ENCODE results near the gene CDC45.
"Not testable (repeated sequence)": the region's sequence is repeated elsewhere in the genome, so short reads cannot be mapped to it uniquely, and the experiment has no call there.

The CDC45 gene

DNA sequence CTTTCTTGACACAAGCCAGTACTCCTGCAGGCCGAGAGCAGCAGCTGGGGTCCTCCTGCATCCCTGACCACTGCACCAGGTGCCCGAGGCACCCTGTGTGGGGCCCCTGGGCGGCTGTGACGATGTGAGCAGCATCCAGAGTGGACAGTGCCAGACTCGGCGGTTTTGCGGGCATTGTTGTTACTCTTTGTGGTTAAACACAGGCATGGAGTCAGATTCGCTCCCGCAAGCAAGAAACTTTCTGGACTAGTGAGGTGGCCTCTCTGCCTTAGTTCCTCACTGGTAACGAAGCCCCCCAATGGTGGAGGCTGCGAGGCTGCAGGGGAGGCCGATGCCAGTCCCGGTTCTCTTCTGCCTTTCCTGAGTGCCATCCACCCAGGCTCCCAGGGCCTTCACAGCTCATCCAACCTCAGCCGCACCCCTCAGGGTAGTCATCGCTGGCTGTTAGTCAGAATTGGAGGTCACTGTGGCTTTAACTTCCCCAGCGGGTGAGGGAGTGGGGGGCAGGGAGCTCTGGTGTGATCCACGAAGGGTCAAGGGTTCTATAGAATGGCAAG lies 48.2 kb downstream of the CDC45 start:
- no peak for DNase-seq (ENCODE audit: low read depth, low spot score)

DNA sequence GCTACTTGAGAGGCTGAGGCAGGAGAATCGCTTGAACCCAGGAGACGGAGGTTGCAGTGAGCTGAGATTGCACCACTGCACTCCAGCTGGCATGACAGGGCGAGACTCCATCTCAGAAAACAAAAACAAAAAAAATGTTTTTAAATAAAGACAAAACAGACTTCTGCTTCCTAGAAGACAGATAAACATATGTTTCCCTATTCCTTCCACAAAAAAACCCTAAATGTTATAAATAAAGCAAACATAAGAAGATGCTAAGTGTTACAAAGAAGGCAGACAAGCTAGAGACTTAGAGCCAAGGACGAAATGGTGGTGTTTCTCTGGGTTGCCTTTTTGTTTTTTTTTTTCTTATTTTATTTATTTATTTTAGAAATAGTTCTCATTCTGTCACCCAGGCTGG lies 50.1 kb downstream of the CDC45 start:
- DNase-seq (ENCODE audit: low read depth, low spot score): no peak

DNA sequence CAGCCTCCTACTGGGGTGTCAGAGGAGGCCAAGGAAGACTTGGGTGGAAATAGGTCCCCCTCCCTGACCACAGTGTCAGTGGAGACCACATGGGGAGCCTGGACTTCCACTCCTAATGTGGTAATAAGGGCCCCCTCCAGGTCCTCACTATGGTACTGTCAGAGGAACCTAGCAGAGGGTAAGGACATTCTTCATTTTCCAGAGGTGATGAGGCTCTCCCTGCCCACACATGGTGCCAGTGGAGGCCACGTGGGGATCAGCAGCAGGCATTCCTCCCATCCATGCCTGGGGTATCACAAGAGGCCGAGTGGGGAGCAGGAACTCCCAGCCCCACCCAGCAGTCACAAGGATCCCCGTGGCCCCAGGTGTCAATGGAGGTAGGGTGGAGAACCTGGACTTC lies 51.0 kb downstream of the CDC45 start:
- no peak for DNase-seq (ENCODE audit: low read depth, low spot score)

DNA sequence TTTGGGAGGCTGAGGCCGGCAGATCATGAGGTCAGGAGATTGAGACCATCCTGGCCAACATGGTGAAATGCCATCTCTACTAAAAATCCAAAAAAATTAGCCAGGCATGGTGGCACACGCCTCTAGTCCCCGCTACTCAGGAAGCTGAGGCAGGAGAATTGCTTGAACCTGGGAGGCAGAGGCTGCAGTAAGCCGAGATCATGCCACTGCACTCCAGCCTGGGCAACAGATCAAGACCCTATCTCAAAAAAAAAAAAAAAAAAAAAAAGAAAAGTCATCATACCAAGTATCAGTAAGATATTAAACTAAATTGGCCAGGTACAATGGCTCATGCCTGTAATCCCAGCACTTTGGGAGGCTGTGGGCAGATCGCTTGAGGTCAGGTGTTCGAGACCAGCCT lies 51.6 kb downstream of the CDC45 start:
- not testable (repeated sequence) for DNase-seq (ENCODE audit: low read depth, low spot score)

DNA sequence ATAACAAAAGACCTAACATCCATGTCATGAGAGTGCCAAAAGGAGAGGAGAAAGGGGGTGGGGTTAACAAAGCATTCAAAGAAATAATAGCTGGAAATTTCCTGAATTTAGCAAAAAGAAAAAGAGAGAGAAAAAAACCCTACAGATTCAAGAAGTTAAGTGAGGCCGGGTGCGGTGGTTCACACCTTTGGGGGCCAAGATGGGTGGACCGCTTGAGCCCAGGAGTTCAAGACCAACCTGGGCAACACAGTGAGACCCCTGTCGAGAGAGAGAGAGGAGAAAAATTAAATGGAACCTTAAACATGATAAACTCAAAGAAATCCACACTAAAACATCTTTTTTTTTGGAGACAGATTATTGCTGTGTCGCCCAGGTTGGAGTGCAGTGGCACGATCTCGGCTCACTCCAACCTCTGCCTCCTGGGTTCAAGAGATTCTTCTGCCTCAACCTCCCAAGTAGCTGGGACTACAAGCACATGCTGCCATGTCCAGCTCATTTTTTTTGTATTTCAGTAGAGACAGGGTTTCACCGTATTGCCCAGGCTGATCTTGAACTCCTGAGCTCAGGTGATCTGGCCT lies 53.4 kb downstream of the CDC45 start:
- DNase-seq (ENCODE audit: low read depth, low spot score): no peak

DNA sequence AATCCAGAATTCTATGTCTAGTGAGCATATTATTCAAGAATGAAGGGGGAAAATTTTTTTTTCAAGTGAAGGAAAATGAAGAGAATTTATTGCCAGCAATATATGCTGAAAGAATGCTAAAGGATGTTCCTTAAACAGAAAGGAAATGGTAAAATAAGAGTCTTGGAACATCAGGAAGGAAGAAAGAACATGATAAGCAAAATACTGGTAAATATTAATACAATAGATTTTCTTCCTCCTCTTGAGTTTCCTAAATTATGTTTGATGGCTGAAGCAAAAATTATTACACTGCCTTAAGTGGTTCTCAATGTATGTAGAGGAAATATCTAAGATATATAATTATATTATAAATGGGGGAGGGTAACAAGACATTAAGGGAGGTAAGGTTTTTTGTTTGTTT lies 54.1 kb downstream of the CDC45 start:
- DNase-seq (ENCODE audit: low read depth, low spot score): no peak

DNA sequence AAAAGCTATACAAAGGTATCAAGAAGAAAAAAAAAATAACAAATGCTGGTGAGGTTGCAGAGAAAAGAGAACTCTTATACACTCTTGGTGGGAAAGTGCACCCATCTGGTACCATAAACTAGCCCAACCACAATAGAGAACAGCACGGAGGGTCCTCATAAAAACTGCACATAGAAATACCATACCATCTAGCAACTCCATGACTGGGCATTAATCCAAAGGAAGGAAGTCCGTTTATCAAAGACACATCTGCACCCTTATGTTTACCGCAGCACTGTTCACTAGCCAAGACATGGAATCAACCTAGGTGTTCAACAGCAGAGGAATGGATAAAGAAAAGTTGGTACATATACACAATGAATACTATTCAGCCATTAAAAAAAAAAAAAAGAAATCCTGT lies 55.3 kb downstream of the CDC45 start:
- no peak for DNase-seq (ENCODE audit: low read depth, low spot score)

DNA sequence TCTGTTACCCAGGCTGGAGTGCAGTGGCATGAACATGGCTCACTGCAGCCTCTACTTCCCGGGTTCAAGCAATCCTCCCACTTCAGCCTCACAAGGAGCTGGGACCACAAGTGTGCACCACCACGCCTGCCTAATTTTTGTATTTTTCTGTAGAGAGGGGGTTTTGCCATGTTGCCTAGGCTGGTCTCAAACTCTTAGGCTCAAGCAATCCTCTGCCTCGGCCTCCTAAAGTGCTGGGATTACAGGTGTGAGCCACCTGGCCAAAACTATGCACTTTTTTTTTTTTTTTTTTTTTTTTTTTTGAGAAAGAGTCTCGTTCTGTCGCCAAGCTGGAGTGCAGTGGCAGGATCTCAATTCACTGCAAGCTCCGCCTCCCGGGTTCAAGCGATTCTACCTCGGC lies 56.8 kb downstream of the CDC45 start:
- DNase-seq (ENCODE audit: low read depth, low spot score): no peak

DNA sequence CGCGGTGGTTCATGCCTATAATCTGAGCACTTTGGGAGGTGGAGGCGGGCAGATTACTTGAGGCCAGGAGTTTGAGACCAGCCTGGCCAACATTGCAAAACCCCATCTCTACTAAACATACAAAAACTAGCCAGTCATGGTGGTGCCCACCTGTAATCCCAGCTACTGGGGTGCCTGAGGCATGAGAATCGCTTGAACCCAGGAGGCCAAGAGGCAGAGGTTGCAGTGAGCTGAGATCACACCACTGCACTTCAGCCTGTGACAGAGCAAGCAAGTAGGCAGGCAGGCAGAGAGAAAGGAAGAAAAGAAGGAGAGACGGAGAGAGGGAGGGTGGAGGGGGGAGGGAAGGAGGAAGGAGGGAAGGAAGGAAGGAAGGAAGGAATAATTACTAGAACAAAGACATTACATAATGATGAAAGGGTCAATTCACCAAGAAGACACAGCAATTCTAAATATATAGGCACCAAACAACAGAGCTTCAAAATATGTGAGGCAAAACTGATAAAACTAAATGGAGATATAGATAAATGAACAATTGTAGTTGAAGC lies 58.3 kb downstream of the CDC45 start:
- DNase-seq (ENCODE audit: low read depth, low spot score): no peak

DNA sequence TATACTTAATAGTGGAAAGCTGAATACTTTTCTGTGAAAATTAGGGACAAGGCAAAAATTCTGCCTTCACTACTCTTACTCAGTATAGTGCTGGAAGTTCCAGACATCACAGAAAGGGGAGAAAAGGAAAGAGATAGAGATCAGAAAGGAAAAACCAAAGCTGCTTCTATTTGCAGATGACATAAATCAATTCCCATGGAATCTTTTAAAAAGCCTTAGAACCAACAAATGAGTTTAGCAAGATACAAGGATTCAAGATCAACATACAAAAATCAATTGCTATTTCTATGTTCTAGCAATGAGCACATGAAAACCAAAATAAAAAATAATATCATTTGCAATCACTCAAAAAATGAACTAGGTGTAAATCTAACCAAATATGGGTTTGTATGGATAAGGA lies 60.7 kb downstream of the CDC45 start:
- DNase-seq (ENCODE audit: low read depth, low spot score): no peak

DNA sequence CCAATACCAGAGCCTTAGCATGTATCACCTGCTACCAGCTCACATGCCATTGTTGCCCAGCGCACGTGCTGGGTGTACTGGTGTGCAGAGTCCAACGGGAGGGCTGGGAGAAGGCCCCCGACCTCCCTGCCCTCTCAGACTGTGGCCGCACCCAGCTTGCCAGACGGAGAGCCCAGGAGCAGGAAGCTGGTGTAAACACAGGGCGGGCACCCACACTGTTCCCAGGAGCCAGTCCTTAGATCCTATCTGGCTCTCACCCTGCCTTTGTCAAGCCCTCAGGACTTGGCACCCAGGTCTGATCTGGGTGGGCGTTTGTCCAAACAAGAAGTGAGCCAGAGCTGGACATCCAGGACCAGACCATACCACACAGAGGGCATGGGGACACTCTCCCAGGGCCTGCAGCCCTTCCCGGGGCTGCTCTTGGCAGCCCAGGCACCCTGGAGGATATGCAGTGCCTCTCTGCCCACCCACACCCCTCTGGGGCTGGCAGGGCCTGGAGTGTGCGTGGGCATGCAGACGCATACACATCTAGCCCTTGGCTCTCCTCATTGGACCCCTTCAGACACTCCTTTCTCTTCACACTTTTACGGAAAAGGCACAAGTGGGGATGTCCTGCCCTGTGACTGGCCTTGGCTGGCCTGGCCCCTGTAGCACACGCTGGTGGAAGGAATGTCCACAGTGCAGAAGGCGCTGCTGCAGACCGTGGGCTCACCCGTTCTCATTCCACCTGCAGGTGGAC lies 64.4 kb downstream of the CDC45 start:
- DNase-seq (ENCODE audit: low read depth, low spot score): no peak

DNA sequence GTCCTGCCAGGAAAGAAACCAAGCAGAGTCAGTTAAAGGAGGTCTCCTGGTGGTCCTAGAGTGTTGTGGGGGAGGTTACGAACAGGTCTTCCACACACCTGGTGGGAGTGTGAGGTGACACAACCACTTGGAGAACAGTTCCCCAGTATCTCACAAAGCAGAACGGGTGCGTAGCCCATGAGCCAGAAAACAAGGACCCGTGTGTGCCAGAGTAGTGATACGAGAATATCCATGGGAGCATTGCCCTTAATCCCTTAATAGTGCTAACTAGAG lies 66.2 kb downstream of the CDC45 start:
- no peak for DNase-seq (ENCODE audit: low read depth, low spot score)

DNA sequence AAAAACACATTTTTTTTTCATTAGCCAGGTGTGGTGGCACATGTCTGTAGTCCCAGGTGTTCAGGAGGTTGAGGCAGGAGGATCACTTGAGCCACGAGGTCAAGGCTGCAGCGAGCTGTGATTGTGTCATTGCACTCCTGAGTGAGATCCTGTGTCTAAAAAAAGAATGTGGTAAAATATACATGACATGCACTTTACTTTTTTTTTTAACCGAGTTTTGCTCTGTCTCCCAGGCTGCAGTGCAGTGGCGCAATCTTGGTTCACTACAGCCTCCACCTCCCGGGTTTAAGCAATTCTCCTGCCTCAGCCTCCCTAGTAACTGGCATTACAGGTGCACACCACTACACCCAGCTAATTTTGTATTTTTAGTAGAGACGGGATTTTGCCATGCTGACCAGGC lies 67.0 kb downstream of the CDC45 start:
- no peak for DNase-seq (ENCODE audit: low read depth, low spot score)

DNA sequence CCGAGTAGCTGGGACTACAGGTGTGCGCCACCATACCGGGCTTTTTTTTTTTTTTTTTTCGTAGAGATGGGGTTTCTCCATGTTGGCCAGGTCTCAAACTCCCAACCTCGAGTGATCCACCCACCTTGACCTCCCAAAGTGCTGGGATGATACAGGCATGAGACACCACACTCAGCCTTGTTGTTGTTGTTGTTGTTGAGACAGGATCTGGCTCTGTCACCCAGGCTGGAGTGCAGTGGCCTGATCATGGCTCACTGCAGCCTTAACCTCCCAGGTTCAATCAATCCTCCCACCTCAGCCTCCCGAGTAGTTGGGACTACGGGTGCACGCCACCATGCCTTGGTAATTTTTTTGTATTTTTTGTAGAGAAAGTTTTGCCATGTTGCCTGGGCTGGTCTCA lies 67.9 kb downstream of the CDC45 start:
- DNase-seq (ENCODE audit: low read depth, low spot score): no peak

DNA sequence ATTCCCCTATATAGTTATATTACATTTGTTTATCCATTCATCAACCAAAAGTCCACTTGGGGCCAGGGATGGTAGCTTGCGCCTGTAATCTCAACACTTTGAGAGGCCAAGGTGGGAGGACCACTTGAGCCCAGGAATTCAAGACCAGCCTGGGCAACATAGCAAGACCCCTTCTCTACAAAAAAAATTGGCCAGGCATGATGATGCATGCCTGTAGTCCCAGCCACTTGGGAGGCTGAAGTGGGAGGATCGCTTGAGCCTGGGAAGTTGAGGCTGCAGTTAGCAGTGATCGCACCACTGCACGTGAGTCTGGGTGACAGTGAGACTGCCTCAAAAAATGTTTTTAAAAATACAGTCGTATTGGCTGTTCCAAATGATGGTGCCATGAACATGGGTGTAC lies 68.7 kb downstream of the CDC45 start:
- not testable (repeated sequence) for DNase-seq (ENCODE audit: low read depth, low spot score)

DNA sequence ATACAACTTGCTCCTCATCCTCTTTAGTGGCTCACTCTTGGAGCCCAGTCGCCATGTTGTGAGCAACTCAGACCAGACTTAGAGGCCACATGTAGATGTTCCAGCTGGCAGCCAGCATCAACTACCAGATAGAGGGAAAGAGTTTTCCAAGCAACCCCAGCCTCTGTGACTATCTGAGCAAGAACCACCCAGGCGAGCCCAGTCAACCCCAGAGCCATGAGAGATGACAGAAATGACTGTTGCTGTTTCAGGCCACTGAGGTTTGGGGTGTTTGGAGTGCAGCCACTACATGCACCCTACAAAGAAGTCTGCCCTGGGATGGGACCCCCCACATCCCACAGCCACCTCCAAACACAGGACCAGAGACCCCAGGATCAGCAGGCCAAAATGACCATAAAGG lies 69.2 kb downstream of the CDC45 start:
- no peak for DNase-seq (ENCODE audit: low read depth, low spot score)

DNA sequence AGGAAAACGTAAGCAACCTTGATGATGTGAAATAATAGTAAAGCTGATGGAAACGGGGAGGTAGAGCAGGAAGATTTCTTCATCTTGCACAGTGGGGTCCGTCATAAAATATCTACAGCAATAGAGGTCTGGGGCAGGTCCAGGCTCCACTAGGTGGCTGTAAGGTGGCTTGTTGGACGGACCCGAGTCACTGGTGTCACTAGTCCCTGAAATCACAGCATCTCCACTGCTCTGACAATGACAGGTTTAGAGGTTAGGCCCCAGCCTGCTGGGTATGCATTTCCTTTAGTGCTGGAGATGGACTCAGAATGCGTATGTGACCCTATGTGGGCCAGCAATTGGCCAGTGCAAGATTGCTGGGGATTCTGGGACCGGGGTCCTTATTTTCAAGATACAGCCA lies 69.7 kb downstream of the CDC45 start:
- no peak for DNase-seq (ENCODE audit: low read depth, low spot score)

DNA sequence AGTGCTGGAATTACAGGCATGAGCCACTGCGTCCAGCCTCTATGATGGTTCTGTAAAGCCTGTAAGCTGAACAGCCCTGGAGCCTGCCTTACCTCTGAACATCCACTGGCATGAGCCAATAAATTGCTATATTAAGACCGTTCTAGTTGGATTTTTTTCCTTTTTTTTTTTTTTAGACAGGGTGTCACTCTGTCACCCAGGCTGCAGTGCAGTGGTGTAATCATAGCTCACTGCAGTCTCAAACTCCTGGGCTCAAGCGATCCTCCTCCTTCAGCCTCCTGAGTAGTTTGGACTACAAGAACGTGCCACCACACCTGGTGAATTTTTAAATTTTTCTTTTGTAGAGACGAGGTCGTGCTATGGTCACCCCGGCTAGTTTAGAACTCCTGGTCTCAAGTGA lies 70.7 kb downstream of the CDC45 start:
- DNase-seq (ENCODE audit: low read depth, low spot score): no peak

DNA sequence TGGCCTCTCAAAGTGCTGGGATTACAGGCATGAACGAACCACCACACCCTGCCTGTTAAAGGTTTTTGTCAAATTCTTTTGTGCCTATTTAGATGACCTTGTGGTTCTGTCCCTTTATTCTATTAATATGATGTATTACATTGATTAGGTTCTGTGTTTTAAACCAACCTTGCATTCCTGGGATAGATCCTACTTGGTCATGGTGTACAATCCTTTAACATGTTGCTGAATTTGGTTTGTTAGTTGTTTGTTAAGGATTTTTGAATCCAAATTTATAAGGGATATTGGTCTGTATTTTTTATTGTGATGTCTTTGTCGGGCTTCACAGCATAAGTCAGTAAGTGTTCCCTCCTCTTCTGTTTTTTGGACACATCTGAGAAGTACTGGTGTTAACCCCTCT lies 73.5 kb downstream of the CDC45 start:
- no peak for DNase-seq (ENCODE audit: low read depth, low spot score)

DNA sequence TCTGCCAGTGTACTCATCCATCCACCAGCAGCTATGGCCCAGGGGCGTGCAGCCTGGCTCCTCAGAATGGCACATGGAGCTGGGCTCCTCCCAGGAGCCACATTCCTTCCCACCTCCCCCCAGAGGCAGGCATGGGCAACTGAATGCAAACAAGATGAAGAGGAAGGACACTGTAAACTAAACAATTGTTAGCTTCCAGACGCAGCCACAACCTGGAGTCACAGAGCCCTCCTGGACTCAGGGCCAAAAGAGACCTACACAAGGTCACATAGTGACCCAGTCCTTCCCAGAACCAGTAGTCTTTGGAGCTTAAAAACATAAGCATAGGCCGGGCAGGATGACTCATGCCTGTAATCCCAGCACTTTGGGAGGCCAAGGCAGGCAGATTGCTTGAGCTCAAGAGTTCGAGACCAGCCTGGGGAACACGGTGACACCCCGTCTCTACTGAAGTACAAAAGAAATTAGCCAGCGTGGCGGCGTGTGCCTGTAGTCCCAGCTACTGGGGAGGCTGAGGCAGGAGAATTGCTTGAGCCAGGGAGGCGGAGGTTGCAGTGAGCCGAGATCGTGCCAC lies 75.2 kb downstream of the CDC45 start:
- DNase-seq (ENCODE audit: low read depth, low spot score): no peak

DNA sequence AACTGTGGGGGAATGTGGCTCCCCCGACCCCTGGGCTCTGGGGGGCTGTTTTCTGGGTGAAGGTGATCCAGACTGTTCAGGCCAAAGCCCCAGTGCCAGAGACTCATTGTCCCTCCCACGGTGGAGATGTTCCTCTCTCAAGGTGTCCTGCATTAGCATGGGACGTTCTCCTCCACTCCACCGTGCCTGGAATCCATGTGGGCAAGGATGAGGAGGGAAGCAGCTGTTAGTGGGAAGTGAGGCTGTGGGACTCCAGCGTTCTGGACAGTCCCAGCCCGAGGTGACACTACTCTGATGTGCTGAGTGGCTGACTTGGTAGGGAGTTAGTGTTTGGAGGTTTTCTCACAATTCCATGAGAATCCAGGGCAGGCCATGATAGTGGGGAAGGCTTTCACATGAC lies 75.9 kb downstream of the CDC45 start:
- DNase-seq (ENCODE audit: low read depth, low spot score): no peak

DNA sequence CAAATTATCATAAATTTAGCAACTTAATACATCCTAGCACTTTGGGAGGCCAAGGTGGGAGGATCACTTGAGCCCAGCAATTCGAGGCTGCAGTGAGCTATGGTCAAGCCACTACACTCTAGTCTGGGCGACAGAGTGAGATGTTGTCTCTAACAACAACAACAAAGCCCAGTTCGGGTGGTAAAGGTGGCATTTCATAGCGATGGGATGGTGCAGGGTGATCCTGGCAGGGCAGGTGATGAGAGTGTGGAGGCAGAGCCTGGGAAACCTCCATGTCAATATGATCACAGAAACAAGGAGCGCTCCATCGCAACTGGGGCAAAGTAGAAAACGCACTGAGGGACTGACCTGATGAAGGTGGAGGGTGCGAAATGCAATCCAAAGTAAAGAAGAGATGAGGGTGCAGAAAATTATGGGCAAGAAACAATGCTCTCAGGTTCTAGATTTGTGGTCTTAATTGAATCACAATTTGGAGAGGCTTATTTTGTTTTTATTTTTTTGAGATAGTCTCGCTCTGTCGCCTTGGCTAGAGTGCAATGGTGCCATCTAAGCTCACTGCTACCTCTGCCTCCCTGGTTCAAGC lies 77.3 kb downstream of the CDC45 start:
- no peak for DNase-seq (ENCODE audit: low read depth, low spot score)

DNA sequence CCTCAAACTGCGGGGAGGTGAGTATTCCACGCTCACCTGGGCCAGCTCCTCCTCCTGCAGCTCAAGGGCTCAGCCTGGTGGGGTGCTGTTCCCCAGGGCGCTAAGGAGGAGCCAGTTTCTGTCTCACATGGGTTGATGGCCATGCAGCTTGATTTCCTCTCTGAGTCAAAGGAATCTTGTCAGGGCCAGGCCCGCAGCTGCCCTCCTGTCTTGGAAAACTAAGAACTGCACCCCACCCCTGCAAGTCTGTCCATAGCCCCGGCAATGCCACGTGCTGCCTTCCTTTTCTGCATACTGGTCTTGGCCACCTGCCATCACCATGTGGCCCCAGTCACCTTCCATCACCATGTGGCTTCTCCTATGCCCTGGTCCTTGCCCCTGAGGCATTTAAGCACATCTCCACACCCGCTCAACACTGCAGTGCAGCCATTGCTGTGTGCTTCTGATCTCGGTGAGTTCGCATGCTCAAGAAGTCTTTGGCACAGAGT lies 79.6 kb downstream of the CDC45 start:
- DNase-seq (ENCODE audit: low read depth, low spot score): no peak

Measured in activated naive CD8-positive, alpha-beta T cell treated with anti-CD3 and anti-CD28 coated beads, Interleukin-2, amount 50 U/mL, for 16 hours (primary cell).